Muscle of leg (tissue), 11 donors: ENCODE measurements around the gene CFAP54. TPM values are rescaled to one million over a fixed set of nuclear protein-coding genes. Genes with fewer than 3 reads are reported as not detected.
A peak's percentile ranks its signal among the peaks of the same experiment; 100 is the strongest.

Experiments
- DNase-seq: peaks from one replicate; pipeline ENCODE4 v3.0.0; 2013
- H3K27ac ChIP-seq: one replicate; pipeline ENCODE4 v1.5.1; 2013; ENCODE audit warnings: mild to moderate bottlenecking, low read length, control low read depth
- H3K27me3 ChIP-seq: one replicate; pipeline ENCODE4 v1.6.1; 2013; ENCODE audit warnings: low read length; ENCODE audit not compliant: control insufficient read depth, insufficient read depth
- H3K36me3 ChIP-seq: one replicate; pipeline ENCODE4 v1.6.1; 2013; ENCODE audit warnings: low read length; ENCODE audit not compliant: control insufficient read depth, insufficient read depth
- H3K4me1 ChIP-seq: one replicate; pipeline ENCODE4 v1.6.1; 2013; ENCODE audit warnings: low read length; ENCODE audit not compliant: control insufficient read depth, insufficient read depth
- H3K4me3 ChIP-seq: one replicate; pipeline ENCODE4 v1.5.1; 2013; ENCODE audit warnings: low read length, control low read depth
- H3K9me3 ChIP-seq: replicated peaks from 2 replicates; pipeline ENCODE4 v1.6.1; 2013; ENCODE audit warnings: low read depth, low read length; ENCODE audit not compliant: control insufficient read depth
- WGBS: methylation state at CpG from one replicate; pipeline ENCODE4 v1.1.5; 2013; ENCODE audit warnings: missing lambda C conversion rate; ENCODE audit not compliant: insufficient coverage; 5-methylcytosine and 5-hydroxymethylcytosine counted together
- polyA plus RNA-seq, 8 donors: library from polyadenylated mRNA; unstranded; fragments of 120-200 nt; gene quantifications; one replicate each; pipeline versions ENCODE4 v1.2.1 to v1.2.3, GENCODE V29; 2013; ENCODE audit warnings: inconsistent platforms in 1 of 8, low replicate concordance in 1 of 8; ENCODE audit not compliant: insufficient read length in 8 of 8, insufficient read depth in 1 of 8
- total RNA-seq: library from RNA; stranded (reverse); fragments of 120-200 nt; gene quantifications from one replicate; pipeline ENCODE4 v1.2.4, GENCODE V29; 2013

The CFAP54 gene
- total and polyA plus RNA-seq, 9 donors = 0.15 to 0.71 (median 0.35) TPM

DNA sequence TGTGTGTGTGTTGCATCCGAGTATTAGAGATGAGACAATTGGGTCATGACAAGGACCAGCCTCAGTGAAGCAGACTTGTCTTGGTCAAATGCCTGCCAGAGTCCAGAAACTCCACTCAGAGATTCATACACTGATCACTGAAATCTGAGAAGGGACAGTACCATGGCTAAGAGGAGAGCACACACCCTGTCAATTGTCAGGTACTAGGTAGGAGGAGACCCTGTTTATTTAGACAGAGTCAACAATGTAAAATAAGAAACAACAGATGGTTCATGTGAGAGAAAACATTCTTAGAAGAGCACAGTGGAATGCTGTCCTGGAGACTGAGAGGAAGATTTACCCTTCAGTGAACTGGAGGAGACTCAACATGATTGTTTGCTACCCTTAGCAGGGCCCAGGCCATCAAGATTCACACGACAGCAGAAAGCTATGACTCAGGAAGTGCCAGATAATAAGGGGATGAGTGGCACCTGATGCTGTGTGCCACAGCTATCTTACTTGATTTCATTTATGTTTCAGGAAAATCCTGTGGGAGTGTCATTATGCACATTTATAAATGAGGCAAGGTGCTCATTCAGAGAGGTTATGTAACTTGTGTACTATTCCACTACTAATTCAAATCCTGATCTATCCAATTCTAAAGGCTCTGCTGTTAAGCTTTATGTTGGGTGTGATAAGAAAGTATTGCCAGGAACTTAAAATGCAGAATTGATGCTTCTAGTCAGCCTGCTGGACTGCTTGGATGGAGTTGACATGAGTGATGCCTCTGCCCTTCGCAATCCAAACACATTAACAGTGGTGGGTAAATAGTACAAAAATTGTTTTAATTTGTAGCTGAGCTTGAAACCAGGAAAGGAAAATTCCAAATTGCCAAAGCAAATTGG lies 281.1 kb downstream of the CFAP54 start:
- DNase-seq = no peak
- 81% methylated on average over 2 of the region's 3 CpGs for WGBS
- Histone ChIP-seq H3K27me3 (no peaks in the 10 kb centered on the region), H3K27ac (no peak overlapping the region), H3K4me1 (no peaks in the 10 kb centered on the region), H3K36me3 (no peaks in the 10 kb centered on the region), H3K4me3 (no peak overlapping the region), H3K9me3 (no peaks in the 10 kb centered on the region)

DNA sequence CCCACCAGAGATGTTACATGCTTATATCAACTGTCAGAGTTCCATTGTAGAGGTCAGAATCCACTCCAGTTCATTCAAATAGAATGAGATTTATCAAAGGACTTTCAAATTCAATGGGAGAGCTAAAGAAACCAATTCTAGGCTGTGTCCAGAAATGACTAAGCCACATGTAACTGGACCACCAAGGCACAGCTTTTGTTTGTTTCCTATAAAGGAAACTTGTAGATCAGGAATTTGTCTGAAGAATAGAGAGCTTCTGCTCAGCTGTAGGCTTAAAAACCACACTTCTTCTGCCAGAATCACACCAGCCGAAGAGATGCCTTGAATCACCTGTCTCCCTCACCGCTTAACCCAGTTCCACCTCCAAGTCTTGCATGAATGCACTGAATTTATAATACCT lies 283.7 kb downstream of the CFAP54 start:
- H3K9me3 ChIP-seq = no peaks in the 10 kb centered on the region
- no peak for DNase-seq
- no peak overlapping the region for H3K27ac ChIP-seq
- WGBS = no CpG with 5 or more reads among the region's 2 CpGs
- H3K4me3 ChIP-seq = no peak overlapping the region
- no peaks in the 10 kb centered on the region for H3K4me1 ChIP-seq
- no peaks in the 10 kb centered on the region for H3K27me3 ChIP-seq
- no peaks in the 10 kb centered on the region for H3K36me3 ChIP-seq

GRCh38 chr12:96774496-96775256 lies 285.3 kb downstream of the CFAP54 start:
- H3K4me3 ChIP-seq = no peak overlapping the region
- no peaks in the 10 kb centered on the region for H3K36me3 ChIP-seq
- no peak for DNase-seq
- no peak overlapping the region for H3K27ac ChIP-seq
- WGBS = 65% methylated on average over 2 of the region's 9 CpGs
- H3K27me3 ChIP-seq = no peaks in the 10 kb centered on the region
- no peaks in the 10 kb centered on the region for H3K4me1 ChIP-seq
- H3K9me3 ChIP-seq = no peaks in the 10 kb centered on the region

- Histone ChIP-seq H3K4me1 (no peaks in the 10 kb centered on the region), H3K4me3 (no peak overlapping the region), H3K27me3 (no peaks in the 10 kb centered on the region), H3K9me3 (no peaks in the 10 kb centered on the region), H3K27ac (no peak overlapping the region), H3K36me3 (no peaks in the 10 kb centered on the region)
- 63% methylated on average over 1 of the region's 2 CpGs for WGBS
- no peak for DNase-seq
Measured at GRCh38 chr12:96776908-96777307, 287.5 kb downstream of the CFAP54 start.

GRCh38 chr12:96780330-96780729 lies 291.0 kb downstream of the CFAP54 start:
- H3K36me3 ChIP-seq = no peaks in the 10 kb centered on the region
- H3K27me3 ChIP-seq = no peaks in the 10 kb centered on the region
- H3K9me3 ChIP-seq = no peaks in the 10 kb centered on the region
- no peak overlapping the region for H3K27ac ChIP-seq
- DNase-seq = no peak
- H3K4me3 ChIP-seq = no peak overlapping the region
- WGBS = no CpG with 5 or more reads among the region's 2 CpGs
- H3K4me1 ChIP-seq = no peaks in the 10 kb centered on the region

GRCh38 chr12:96786791-96787190 lies 297.4 kb downstream of the CFAP54 start:
- DNase-seq = peak; percentile 70
- Histone ChIP-seq H3K27me3 (no peaks in the 10 kb centered on the region), H3K4me3 (no peak overlapping the region), H3K36me3 (no peaks in the 10 kb centered on the region), H3K4me1 (no peaks in the 10 kb centered on the region), H3K9me3 (no peaks in the 10 kb centered on the region), H3K27ac (no peak overlapping the region)
- WGBS = no CpG with 5 or more reads among the region's 2 CpGs

GRCh38 chr12:96803969-96804368 lies 314.6 kb downstream of the CFAP54 start:
- peaks cover 10% of the 10 kb centered on the region for H3K9me3 ChIP-seq
- no peak overlapping the region for H3K27ac ChIP-seq
- no peak overlapping the region for H3K4me3 ChIP-seq
- H3K27me3 ChIP-seq = no peaks in the 10 kb centered on the region
- no peaks in the 10 kb centered on the region for H3K4me1 ChIP-seq
- DNase-seq = no peak
- H3K36me3 ChIP-seq = no peaks in the 10 kb centered on the region

DNA sequence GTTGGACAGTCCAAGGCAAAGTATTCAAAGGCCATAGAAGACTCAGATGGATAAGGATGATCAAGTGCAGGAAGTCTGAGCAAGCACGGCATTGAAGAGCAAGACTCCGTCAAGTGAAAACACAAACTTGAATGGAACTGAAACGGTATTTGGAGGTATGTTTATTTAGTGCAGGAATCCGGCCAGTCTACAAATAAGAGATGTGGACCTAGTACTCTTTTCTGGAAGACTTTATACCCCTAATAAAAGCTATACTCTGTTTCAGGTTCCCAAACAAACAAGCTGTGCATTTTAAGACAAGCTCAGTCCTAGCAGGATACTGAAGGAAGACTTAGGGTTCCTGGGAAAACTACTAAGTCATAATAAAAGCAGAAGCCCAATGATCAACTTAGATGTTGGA lies 316.9 kb downstream of the CFAP54 start:
- H3K36me3 ChIP-seq = no peaks in the 10 kb centered on the region
- whole genome bisulfite sequencing = 100% methylated on average over 2 of the region's 4 CpGs

GRCh38 chr12:96807741-96808140 lies 318.4 kb downstream of the CFAP54 start:
- no CpG with 5 or more reads among the region's 1 CpG for WGBS
- no peak for DNase-seq

More for the DNA sequence above, 316.9 kb downstream of the CFAP54 start:
- H3K4me1 ChIP-seq = no peaks in the 10 kb centered on the region
- DNase-seq = no peak
- no peak overlapping the region for H3K27ac ChIP-seq
- H3K27me3 ChIP-seq = no peaks in the 10 kb centered on the region
- H3K4me3 ChIP-seq = no peak overlapping the region
- peaks cover 10% of the 10 kb centered on the region for H3K9me3 ChIP-seq

GRCh38 chr12:96808587-96808986 lies 319.2 kb downstream of the CFAP54 start:
- Histone ChIP-seq H3K4me3 (no peak overlapping the region), H3K9me3 (peaks cover under 1% of the 10 kb centered on the region), H3K4me1 (no peaks in the 10 kb centered on the region), H3K27ac (no peak overlapping the region), H3K36me3 (no peaks in the 10 kb centered on the region), H3K27me3 (no peaks in the 10 kb centered on the region)
- DNase-seq = peak; percentile 22
- no CpG with 5 or more reads among the region's 3 CpGs for WGBS

More at GRCh38 chr12:96807741-96808140, 318.4 kb downstream of the CFAP54 start:
- Histone ChIP-seq H3K27ac (no peak overlapping the region), H3K4me3 (no peak overlapping the region), H3K9me3 (peaks cover 5% of the 10 kb centered on the region), H3K36me3 (no peaks in the 10 kb centered on the region), H3K27me3 (no peaks in the 10 kb centered on the region), H3K4me1 (no peaks in the 10 kb centered on the region)
